Measurements from ENCODE around the gene CDRT4.

GRCh38 chr17:15501282-15501681 is 33.9 kb upstream of the CDRT4 start:
- TF ChIP-seq CTCF (IDR thresholded peaks at IDR 0.05; ENCODE audit: insufficient read depth, low read length, poor library complexity, severe bottlenecking) (no peak), EZH2phosphoT487 (conservative IDR thresholded peaks at IDR 0.05; ENCODE audit: low read length) (no peak)
